Spleen (tissue), 7 donors: ENCODE results near the gene SLC5A9.

Experiments used
- CTCF ChIP-seq, 11 experiments: fragments of 200-600 bp in 7 of 11; fragments of 450-650 bp in 4 of 11; sonication (generic) in 4 of 11; IDR thresholded peaks in 8 of 11; conservative IDR thresholded peaks in 3 of 11; 1 replicate in 7 of 11; 2 replicates in 4 of 11; pipeline versions ENCODE4 v1.4.0 to v1.8.0; 2016 to 2021; ENCODE audit warnings: antibody characterized with exemption in 11 of 11, inconsistent platforms in 4 of 11, mild to moderate bottlenecking in 1 of 11
- POLR2A ChIP-seq, 3 donors: fragments of 450-650 bp; IDR thresholded peaks; one replicate each; pipeline ENCODE4 v1.5.1; 2017; ENCODE audit warnings: antibody characterized with exemption in 3 of 3, mild to moderate bottlenecking in 1 of 3
- donor health status: DM: no; HTN: no; CAD: no; lungs with moderate emphysema.
- donor health status: DM: no; HTN: no; CAD: no.
- donor health status: DM: no; HTN: no; CAD: no.

- TF ChIP-seq CTCF (IDR thresholded peaks at IDR 0.05 in 8 of 11, conservative IDR thresholded peaks at IDR 0.05 in 3 of 11), result no peak
- TF ChIP-seq POLR2A (IDR thresholded peaks at IDR 0.05), result no peak
Measured at GRCh38 chr1:48207536-48208075, 14.9 kb upstream of the SLC5A9 start.
